HUES48 (cell line): Measurements from ENCODE around the gene CNP.
"Not testable (repeated sequence)": the region's sequence is repeated elsewhere in the genome, so short reads cannot be mapped to it uniquely, and the experiment has no call there.

Experiments
- H3K27ac ChIP-seq: one replicate; pipeline ENCODE4 v1.7.0; 2013; ENCODE audit warnings: low read depth, low read length, inconsistent platforms
- H3K27me3 ChIP-seq: 2 replicates; pipeline ENCODE4 v1.6.1; 2013; ENCODE audit warnings: mild to moderate bottlenecking, low read length; ENCODE audit not compliant: control insufficient read depth, insufficient read depth
- H3K36me3 ChIP-seq: 2 replicates; pipeline ENCODE4 v1.6.1; 2013; ENCODE audit warnings: low read length; ENCODE audit not compliant: control insufficient read depth, insufficient read depth
- H3K4me1 ChIP-seq: 2 replicates; pipeline ENCODE4 v1.6.1; 2013; ENCODE audit warnings: mild to moderate bottlenecking, low read length; ENCODE audit not compliant: control insufficient read depth, insufficient read depth
- H3K4me3 ChIP-seq: 2 replicates; pipeline ENCODE4 v1.5.1; 2013; ENCODE audit warnings: mild to moderate bottlenecking, low read depth, low read length
- H3K9ac ChIP-seq: 2 replicates; pipeline ENCODE4 v1.6.1; 2013; ENCODE audit warnings: mild to moderate bottlenecking, low read depth, low read length, moderate library complexity
- H3K9me3 ChIP-seq: 2 replicates; pipeline ENCODE4 v1.6.1; 2013; ENCODE audit warnings: low read length; ENCODE audit not compliant: control insufficient read depth, insufficient read depth

CNP gene

DNA sequence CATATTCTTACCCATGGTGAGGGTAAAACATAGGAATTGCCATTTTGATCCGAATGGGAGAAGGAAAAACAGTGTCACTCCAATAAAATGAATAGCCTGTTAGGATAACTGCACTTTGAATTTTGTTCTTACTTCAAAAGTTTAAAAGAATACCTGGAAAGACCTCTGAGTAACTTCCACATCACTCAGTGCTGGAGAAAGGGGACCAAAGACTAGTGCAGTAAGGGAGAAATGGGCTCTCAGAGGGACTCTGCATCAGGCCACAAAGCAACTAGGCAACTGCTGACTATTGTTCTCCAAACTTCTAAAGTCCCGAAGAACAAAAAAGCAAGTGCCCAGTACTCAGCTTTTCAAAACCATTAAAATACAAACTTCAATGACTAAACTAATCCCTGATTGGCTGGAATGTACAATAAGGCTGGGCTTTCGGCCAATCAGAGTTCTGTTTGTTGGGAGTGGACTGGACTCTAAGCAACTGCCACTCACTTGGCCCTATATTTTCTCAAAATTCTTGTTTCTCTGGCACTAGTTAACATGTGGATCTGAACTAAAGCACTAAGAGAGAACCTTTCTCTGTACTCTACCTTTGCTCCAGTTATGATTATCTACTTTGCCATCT lies 44.4 kb downstream of the CNP start:
- Histone ChIP-seq H3K27ac (peak overlapping the region; percentile 97), H3K36me3 (peaks cover 15% of the 10 kb centered on the region), H3K27me3 (no peaks in the 10 kb centered on the region), H3K9ac (no peak overlapping the region), H3K4me1 (peaks cover 35% of the 10 kb centered on the region), H3K4me3 (no peak overlapping the region), H3K9me3 (no peaks in the 10 kb centered on the region)

DNA sequence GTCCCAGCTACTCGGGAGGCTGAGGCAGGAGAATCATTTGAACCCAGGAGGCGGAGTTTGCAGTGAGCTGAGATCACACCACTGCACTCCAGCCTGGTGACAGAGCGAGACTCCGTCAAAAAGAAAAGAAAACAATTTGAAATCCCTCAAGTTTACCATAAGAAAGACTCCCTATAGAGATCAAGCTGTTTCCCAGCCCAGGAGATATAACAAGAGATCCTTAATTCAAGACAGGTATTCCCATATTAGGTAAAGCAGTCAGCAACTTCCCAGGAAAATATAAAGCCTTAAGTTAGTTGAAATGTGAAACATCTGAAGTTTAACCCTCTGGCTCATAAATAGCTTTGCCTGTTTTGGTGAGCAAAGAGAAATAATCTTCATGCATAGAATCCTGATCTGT lies 45.8 kb downstream of the CNP start:
- not testable (repeated sequence) for H3K9me3 ChIP-seq, H3K27me3 ChIP-seq
- Histone ChIP-seq H3K4me1 (peaks cover 38% of the 10 kb centered on the region), H3K36me3 (peaks cover 11% of the 10 kb centered on the region), H3K27ac (peak overlapping the region; percentile 97), H3K4me3 (peak overlapping the region; percentile 47), H3K9ac (peak overlapping the region; percentile 71)

DNA sequence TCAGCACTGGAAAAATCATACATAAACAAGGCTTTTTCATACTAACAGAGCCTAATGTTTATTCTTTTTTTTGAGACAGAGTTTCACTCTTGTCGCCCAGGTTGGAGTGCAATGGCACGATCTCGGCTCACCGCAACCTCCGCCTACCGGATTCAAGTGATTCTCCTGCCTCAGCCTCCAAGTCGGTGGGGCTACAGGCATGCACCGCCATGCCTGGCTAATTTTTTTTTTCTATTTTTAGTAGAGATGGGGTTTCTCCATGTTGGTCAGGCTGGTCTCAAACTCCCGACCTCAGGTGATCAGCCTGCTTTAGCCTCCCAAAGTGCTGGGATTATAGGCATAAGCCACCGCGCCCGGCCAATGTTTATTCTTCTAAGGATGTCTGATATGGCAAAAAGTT lies 47.1 kb downstream of the CNP start:
- H3K9me3 ChIP-seq, H3K4me3 ChIP-seq, H3K27me3 ChIP-seq, H3K9ac ChIP-seq: not testable (repeated sequence)
- Histone ChIP-seq H3K36me3 (peaks cover 11% of the 10 kb centered on the region), H3K27ac (peak overlapping the region; percentile 97), H3K4me1 (peaks cover 41% of the 10 kb centered on the region)

DNA sequence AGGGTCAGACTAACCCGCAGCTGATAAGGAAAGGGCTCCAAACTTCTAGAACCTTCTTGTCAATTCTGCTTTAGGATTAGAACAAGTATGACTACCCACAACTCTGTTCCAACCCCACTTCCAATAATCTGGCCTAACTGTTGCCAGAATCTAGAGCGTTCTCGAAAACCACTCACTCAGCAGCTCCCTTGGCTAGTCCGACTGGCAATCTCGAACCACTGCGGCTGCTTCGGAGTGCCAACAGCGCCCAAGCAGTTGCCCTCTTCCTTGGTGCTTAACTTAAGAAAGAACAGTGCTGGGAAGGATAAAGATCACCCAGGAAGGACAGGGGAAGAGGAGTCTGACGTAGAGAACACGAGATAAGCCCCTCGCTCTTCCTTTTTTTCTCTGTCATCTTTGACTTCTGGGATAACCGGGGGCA lies 49.8 kb downstream of the CNP start:
- peak overlapping the region; percentile 97 for H3K27ac ChIP-seq
- peak overlapping the region; percentile 82 for H3K4me3 ChIP-seq
- H3K9me3 ChIP-seq: no peaks in the 10 kb centered on the region
- H3K36me3 ChIP-seq: peaks cover 8% of the 10 kb centered on the region
- H3K9ac ChIP-seq: peak overlapping the region; percentile 97
- peaks cover 32% of the 10 kb centered on the region for H3K4me1 ChIP-seq
- no peaks in the 10 kb centered on the region for H3K27me3 ChIP-seq

DNA sequence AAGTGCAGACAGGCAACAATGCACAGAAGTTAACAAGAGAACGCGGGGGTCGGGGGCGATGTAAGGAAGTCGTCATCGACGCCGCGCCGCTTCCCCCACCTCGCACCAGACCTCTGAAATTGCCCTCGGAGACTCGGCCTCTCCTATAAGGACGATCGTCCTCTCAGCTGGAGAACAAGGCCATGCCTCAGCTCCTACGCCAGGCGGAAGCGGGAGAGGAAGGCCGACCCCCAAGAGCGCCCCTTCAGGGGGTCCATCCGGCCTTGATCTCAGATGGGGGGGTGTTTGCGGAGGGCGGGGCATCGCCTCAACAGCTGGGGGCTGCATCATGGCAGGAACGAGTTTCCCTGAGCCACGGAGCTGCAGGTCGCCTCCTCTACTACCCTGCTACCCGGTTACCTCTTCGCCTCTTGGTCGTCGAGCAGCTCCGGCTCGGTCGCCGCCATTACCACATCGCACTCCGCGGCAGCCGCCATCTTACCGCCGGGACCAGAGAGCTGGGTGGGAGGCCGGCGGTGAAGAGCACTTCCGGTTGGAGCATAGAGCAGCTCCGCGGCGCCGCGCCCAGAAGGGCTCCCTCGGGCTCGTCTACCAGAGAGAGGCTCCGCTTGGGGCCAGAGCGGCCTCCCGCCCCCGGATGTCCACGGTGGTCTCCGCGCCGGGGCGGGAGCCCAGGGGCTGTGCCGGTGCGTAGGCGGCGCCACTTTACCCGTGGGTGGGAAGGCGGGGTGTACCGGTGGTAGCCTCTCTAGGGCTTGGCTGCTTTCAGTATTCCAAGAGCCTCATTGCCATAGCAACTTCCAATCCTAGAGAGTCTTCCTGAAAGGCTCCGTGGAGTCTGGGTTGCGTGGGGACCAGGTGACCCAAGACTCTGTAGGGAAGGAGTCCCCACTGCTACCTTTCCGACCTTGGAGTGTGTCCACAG lies 50.6 kb downstream of the CNP start, which contains the start of gene DNAJC7:
TSS of gene DNAJC7 (minus strand) at position 499 of the 925 bp plus-strand sequence. CDS start at position 476, 23 bp downstream.
- H3K27ac ChIP-seq: peak within 1 kb of the TSS; percentile 97

DNA sequence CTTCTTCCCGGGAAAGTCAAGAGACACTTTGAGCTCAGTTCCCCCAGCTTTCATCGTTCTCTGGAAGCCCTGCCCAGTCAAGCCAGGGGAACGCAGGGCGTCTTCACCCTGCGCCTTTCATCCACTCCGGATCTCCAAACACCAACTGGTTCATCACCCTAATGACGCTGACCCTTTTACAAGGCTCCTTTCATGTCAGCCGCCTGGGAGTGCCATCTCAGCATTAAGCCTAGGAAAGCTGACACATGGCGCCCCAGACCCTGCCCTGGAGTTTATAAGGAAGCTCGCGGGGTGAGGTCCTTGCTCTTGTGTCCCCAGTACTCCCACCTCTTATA lies 51.2 kb downstream of the CNP start:
- peaks cover 20% of the 10 kb centered on the region for H3K36me3 ChIP-seq
- peak overlapping the region; percentile 82 for H3K4me3 ChIP-seq
- H3K27me3 ChIP-seq: no peaks in the 10 kb centered on the region
- peaks cover 20% of the 10 kb centered on the region for H3K4me1 ChIP-seq
- peak overlapping the region; percentile 97 for H3K9ac ChIP-seq
- peak overlapping the region; percentile 97 for H3K27ac ChIP-seq
- no peaks in the 10 kb centered on the region for H3K9me3 ChIP-seq

More for the DNA sequence above, 50.6 kb downstream of the CNP start, which contains the start of gene DNAJC7:
- Histone ChIP-seq H3K27me3 (no peaks in the 10 kb centered on the region), H3K9ac (peak within 1 kb of the TSS; percentile 97), H3K4me3 (peak within 1 kb of the TSS; percentile 82), H3K36me3 (peaks cover 14% of the 10 kb centered on the region), H3K9me3 (no peaks in the 10 kb centered on the region), H3K4me1 (peaks cover 25% of the 10 kb centered on the region)

DNA sequence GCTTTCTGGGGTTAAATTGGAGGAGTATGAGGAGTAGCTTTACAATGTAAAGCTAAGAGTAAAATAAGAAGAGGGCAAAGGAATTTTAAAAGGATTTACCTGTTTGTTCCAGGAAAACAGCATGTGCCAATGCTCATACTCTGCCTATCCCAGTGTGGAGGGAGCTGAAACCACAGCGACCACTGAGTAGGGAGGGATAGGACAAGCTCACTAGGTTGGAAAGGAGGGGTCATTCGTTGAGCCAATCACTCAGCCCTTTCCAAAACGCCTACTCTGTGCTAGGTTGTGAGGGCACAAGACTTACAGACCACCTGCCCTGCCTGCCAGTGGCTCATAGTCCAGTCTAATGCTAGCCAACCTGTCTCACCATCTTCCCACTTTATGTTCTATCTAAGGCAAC lies 51.7 kb downstream of the CNP start:
- Histone ChIP-seq H3K27ac (peak overlapping the region; percentile 97), H3K27me3 (no peaks in the 10 kb centered on the region), H3K36me3 (peaks cover 25% of the 10 kb centered on the region), H3K9ac (no peak overlapping the region), H3K9me3 (no peaks in the 10 kb centered on the region), H3K4me3 (peak overlapping the region; percentile 82), H3K4me1 (peaks cover 15% of the 10 kb centered on the region)

DNA sequence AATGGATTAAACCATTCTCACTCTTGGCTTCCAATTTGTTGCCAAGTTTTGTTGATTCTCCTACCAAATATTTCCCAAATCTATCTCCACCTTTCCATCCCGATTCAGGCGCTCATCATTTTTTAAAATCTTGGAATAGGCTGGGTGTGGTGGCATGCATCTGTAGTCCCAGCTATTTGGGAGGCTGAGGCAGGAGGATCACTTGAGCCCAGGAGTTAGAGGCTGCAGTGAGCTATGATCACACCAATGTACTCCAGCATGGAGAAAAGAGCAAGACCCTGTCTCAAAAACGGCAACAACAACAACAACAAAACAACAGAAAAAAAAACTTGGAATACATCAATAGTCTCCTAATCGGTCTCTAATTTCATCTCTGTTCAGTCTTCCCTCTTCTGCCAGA lies 52.4 kb downstream of the CNP start:
- Histone ChIP-seq H3K9me3 (no peaks in the 10 kb centered on the region), H3K27ac (no peak overlapping the region), H3K36me3 (peaks cover 32% of the 10 kb centered on the region), H3K9ac (no peak overlapping the region), H3K4me1 (peaks cover 11% of the 10 kb centered on the region), H3K27me3 (no peaks in the 10 kb centered on the region), H3K4me3 (no peak overlapping the region)

DNA sequence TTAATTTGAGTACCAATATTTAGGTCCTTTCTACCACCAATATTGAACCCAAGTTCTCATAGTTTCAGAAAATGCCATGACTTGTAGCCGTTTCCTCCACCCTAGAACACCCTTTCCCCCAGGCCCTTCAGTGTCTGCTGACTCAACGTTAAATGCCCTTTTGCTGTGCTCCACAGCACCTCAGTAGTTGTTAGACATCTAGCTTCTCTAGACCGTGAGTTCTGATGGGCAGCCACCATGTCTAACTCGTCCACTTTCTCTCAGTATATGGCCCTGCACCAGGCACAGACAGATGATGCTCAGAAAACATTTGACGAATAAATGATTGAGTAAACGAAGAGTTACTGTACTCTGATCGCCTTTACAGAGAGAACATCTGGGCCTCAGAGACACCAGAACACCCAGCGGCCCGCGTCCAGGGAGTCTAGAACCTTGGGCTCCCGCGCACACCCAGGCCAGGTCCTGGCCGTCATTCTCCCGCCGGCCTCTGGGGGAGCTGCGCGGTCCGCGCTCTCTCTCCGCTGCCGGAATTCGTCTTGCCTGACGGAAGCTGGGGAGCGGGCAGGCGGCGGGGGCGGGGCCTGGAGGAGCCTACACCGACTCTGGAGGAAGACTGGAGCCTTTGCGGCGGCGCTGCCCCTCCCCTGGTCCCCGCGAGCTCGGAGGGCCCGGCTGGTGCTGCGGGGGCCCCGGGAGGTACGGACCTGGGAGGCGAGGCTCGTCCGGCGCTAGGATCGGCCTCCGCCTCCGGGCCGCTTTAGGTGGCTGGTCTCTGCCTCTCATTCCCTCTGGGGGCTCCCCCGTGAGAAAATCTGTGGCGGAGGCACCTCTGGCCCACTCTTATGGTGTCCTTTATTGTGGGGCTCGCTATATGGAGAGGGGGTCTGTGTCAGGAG lies 53.2 kb downstream of the CNP start, which contains the start of gene NKIRAS2:
TSS of gene NKIRAS2 (plus strand) at position 582 of the 896 bp plus-strand sequence. CDS start 1,488 bp downstream, outside the sequence.
- H3K4me3 ChIP-seq: peak within 1 kb of the TSS; percentile 90
- H3K27ac ChIP-seq: peak within 1 kb of the TSS; percentile 73
- H3K9me3 ChIP-seq: no peaks in the 10 kb centered on the region
- H3K27me3 ChIP-seq: no peaks in the 10 kb centered on the region
- H3K4me1 ChIP-seq: peaks cover 11% of the 10 kb centered on the region
- H3K9ac ChIP-seq: peak within 1 kb of the TSS; percentile 73
- peaks cover 36% of the 10 kb centered on the region for H3K36me3 ChIP-seq

DNA sequence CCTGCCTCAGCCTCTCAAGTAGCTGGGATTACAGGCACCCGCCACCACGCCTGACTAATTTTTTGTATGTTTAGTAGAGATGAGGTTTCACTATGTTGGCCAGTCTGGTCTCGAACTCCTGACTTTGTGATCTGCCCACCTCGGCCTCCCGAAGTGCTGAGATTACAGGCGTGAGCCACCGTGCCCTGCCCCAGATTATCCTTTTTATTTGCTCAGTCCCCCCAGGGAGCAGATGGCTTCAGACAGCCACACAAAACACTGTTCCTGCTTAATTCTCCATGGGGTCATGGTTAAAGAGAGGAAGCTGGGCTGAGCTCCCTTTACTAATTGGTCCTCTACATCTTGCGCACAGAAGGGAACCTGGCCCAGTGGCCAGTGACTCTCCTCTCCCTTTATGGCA lies 54.2 kb downstream of the CNP start:
- Histone ChIP-seq H3K36me3 (peaks cover 31% of the 10 kb centered on the region), H3K4me3 (peak overlapping the region; percentile 90; the same call in 1 of the 2 replicates)
- H3K4me1 ChIP-seq, H3K27ac ChIP-seq, H3K9ac ChIP-seq, H3K9me3 ChIP-seq, H3K27me3 ChIP-seq: not testable (repeated sequence)
